ENCODE results near the gene PDSS2.

DNA sequence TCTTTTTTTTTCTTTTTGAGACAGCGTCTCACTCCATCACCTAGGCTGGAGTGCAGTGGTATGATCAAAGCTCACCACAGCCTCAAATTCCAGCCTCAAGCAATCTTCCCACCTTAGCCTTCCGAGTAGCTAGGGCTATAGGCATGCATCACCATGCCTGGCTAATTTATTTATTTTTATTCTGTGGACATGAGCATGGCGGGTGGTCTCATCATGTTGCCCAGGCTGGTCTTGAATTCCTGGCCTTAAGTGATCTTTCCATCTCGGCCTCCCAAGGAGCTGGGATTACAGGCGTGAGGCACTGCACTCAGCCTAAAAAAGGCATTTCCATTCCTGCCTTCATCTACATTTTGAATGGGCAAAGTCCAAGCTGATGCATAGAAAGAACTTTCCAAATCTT, 287.9 kb downstream of the PDSS2 start:
- TF ChIP-seq, protein P1, sequence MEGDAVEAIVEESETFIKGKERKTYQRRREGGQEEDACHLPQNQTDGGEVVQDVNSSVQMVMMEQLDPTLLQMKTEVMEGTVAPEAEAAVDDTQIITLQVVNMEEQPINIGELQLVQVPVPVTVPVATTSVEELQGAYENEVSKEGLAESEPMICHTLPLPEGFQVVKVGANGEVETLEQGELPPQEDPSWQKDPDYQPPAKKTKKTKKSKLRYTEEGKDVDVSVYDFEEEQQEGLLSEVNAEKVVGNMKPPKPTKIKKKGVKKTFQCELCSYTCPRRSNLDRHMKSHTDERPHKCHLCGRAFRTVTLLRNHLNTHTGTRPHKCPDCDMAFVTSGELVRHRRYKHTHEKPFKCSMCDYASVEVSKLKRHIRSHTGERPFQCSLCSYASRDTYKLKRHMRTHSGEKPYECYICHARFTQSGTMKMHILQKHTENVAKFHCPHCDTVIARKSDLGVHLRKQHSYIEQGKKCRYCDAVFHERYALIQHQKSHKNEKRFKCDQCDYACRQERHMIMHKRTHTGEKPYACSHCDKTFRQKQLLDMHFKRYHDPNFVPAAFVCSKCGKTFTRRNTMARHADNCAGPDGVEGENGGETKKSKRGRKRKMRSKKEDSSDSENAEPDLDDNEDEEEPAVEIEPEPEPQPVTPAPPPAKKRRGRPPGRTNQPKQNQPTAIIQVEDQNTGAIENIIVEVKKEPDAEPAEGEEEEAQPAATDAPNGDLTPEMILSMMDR (optimal IDR thresholded peaks at IDR 0.05 in 1 of 3, IDR thresholded peaks at IDR 0.05 in 1 of 3, conservative IDR thresholded peaks at IDR 0.05 in 1 of 3; ENCODE audit: extremely low read depth in 1 of 3, insufficient read depth in 2 of 3, low read length in 3 of 3) = no peak
- no peak for TF ChIP-seq EZH2 (IDR thresholded peaks at IDR 0.05; ENCODE audit: low read length)

Measured in keratinocyte (primary cell).